ENCODE results near the gene ZNF346. TPM values are rescaled to one million over a fixed set of nuclear protein-coding genes. Genes with fewer than 3 reads are reported as not detected.
A peak's percentile ranks its signal among the peaks of the same experiment; 100 is the strongest.

ZNF346 gene
- polyA plus RNA-seq, 1 donor from 2014 or later = 17.7 TPM

DNA sequence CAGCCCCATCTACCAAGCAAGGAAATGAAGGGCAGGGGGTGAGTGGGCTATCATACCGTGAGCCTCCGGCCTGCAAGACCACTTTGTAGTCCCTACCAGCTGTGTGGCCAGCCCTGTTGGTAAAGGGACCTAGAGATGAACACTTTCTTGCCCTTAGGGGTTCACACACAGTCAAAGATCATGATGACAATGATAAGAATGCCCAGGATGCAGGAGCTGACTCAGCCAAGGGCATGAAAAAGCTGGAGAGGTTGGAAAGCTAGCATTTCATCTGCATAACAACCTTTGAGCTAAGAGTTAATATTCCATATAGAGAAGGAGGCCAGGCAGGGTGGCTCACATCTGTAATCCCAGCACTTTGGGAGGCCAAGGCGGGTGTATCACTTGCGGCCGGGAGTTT, 45.0 kb downstream of the ZNF346 start:
- no peaks in the 10 kb centered on the region for H3K27me3 Mint-ChIP-seq
- H3K36me3 Mint-ChIP-seq = peaks cover 1% of the 10 kb centered on the region

DNA sequence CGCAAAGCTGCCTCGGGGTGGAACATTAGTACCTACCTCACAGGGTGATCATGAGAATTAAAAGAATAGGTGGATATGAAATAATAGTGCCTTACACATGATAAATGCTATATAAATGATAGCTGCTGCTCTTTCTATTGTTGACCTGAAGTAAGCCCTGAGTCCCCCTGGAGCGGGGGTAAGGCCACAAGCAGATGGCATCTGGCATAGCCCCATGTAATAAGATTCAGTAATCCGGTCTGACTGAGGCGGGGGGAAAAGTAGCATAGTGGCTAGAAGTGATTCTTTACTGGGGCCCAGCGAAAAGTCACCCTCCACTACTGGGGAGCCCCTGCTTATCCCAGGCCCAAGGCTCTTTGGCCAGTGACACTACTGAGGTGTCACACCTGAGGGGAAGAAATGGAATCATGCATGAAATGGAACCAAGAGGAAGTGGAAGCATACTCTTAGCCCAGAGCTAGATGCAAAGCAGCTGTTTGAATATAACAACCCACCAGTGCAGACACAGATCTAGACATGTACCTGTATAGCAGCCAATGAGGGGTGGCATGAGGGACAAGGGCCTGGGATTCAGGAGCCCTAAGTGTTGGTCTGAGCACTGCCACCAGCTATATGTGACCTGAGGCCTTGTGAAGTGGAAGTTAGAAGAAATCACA, 48.2 kb downstream of the ZNF346 start:
- peaks cover 19 to 33% (median 20%) of the 10 kb centered on the region in 3 donors for H3K4me1 Mint-ChIP-seq
- H3K27me3 Mint-ChIP-seq = no peaks in the 10 kb centered on the region
- peak overlapping the region; percentile 69 to 92 (median 91) for H3K27ac Mint-ChIP-seq
- H3K9me3 Mint-ChIP-seq = no peaks in the 10 kb centered on the region
- peak overlapping the region; percentile 34 to 78 (median 64) for H3K4me3 Mint-ChIP-seq
- no peaks in the 10 kb centered on the region for H3K36me3 Mint-ChIP-seq

More for the DNA sequence above, 45.0 kb downstream of the ZNF346 start:
- Mint-ChIP-seq H3K9me3 (no peaks in the 10 kb centered on the region), H3K4me1 (peaks cover 21 to 34% (median 23%) of the 10 kb centered on the region in 3 donors), H3K4me3 (no peak overlapping the region), H3K27ac (peak overlapping the region in 1 of 3 donors; percentile 63)

DNA sequence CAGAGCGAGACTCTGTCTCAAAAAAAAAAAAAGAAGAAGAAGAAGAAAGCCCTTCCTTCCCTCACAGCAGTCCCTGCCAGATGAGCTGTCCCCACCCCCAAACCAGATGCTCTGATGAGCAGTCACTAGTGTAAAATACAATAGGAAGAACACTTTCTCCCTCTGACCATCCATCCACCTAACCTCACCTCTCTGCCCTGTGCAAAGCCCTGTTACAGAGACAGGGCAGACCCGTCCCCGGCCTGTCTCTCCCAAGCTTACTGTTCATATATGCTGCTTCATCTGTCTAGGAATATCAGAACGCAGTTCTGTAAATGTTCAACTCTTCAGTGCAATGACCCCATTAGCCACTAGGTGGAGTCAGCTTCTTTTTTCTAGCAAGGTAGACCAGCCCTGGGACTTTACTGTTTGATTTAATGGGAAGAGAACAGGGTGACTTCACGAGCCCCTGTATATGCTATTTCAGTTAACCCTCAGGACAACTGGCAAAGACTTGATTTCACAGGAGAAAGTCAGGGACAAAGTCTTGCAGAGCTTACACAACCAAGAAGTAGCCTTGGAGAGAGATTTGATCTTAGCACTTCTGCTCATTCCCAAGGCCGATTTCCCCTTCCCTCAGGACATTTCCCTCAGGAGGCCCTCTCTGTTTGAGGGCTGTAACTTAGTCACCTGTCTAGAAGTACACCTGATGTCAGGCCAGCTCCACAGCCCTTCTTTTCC, 49.3 kb downstream of the ZNF346 start:
- H3K36me3 Mint-ChIP-seq = no peaks in the 10 kb centered on the region
- no peaks in the 10 kb centered on the region for H3K9me3 Mint-ChIP-seq
- peaks cover 12 to 28% (median 16%) of the 10 kb centered on the region in 3 donors for H3K4me1 Mint-ChIP-seq
- H3K27ac Mint-ChIP-seq = peak overlapping the region; percentile 29 to 92 (median 60)
- H3K27me3 Mint-ChIP-seq = no peaks in the 10 kb centered on the region
- H3K4me3 Mint-ChIP-seq = peak overlapping the region; percentile 44 to 91 (median 70)

DNA sequence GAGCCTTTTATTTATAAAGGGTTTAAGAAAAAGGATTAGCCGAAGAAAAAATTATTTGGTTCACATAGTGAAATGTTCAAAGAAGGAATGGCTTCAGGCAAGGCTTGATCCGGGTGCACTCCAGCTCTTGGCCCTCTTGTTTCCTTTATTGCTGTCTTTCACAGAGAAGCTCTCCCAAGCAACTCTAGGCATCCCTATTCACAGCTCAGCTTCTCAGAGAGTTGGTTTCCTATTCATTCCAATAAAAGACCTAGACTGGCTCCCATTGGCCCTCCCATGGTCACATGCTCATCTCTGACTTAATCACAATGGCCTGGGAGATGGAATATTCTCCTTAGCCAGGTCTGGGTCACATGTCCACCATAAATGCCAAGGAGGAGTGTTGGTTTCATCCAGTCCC, 54.8 kb downstream of the ZNF346 start:
- Mint-ChIP-seq H3K4me1 (no peaks in the 10 kb centered on the region), H3K27me3 (no peaks in the 10 kb centered on the region), H3K4me3 (no peak overlapping the region), H3K27ac (peak overlapping the region in 1 of 3 donors; percentile 10), H3K36me3 (peaks cover 2% of the 10 kb centered on the region), H3K9me3 (no peaks in the 10 kb centered on the region)

DNA sequence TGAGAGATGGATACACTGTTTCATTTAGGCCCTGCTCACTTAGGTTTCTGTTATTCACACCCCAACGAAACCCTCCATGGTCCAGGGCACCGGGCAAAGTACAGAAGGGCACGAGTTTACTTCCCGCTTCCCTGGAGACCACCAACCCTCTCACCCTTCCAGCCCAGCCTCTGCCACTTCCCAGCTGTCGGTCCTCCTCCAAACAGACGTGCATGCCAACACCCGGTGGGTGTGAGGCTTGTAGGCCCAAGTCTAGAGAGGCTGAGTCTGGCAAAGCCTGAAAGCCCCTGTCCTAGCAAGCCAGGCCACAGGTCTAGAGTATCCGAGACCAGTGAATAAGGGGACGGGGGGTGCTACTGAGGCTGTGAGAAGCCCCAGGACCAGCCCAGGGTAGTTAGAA, 57.1 kb downstream of the ZNF346 start:
- Mint-ChIP-seq H3K27me3 (peaks cover 6% of the 10 kb centered on the region), H3K4me1 (no peaks in the 10 kb centered on the region), H3K27ac (no peak overlapping the region), H3K9me3 (no peaks in the 10 kb centered on the region), H3K36me3 (peaks cover 2% of the 10 kb centered on the region), H3K4me3 (no peak overlapping the region)

DNA sequence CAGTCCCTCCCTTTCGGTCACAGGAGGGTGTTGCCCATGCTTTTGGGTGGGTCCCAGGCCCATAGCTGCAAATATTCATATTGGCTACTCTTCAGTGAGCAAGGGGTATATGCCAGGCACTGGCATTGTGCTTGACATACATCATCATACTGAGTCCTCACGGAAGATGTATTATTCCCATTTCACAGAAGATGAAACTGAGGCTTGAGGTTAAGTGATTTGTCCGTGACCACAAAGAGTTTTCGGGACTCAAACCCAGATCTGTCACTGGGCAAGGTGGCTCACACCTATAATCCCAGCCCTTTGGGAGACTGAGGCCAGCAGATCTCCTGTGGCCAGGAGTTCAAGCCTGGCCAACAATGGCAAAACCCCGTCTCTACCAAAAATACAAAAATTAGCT, 57.8 kb downstream of the ZNF346 start:
- H3K4me3 Mint-ChIP-seq = no peak overlapping the region
- H3K36me3 Mint-ChIP-seq = peaks cover 2% of the 10 kb centered on the region
- H3K27me3 Mint-ChIP-seq = peaks cover 6% of the 10 kb centered on the region
- no peaks in the 10 kb centered on the region for H3K9me3 Mint-ChIP-seq
- no peak overlapping the region for H3K27ac Mint-ChIP-seq
- H3K4me1 Mint-ChIP-seq = peaks cover 2 to 4% (median 3%) of the 10 kb centered on the region in 3 donors

DNA sequence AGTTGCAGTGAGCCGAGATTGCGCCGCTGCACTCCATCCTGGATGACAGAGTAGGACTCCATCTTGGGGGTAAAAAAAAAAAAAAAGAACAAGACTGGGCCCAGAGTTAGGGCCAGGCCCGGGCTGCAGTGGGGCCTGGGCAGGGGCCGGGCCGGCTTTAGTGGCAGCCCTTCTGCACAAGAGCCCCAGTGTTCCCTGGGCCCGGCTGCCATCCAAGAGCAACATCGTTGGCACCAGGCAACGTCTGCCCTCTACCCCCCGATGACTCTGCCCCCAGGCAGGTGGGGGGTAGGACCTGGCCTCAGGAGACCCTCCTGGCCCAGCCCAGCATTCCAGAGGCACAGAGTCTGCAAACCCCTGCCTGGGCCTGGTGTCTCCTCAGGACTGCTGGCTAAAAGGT, 59.4 kb downstream of the ZNF346 start:
- Mint-ChIP-seq H3K4me3 (no peak overlapping the region), H3K9me3 (no peaks in the 10 kb centered on the region), H3K4me1 (peaks cover 7 to 16% (median 9%) of the 10 kb centered on the region in 3 donors), H3K27me3 (peaks cover 7% of the 10 kb centered on the region), H3K36me3 (peaks cover 2% of the 10 kb centered on the region), H3K27ac (no peak overlapping the region)

DNA sequence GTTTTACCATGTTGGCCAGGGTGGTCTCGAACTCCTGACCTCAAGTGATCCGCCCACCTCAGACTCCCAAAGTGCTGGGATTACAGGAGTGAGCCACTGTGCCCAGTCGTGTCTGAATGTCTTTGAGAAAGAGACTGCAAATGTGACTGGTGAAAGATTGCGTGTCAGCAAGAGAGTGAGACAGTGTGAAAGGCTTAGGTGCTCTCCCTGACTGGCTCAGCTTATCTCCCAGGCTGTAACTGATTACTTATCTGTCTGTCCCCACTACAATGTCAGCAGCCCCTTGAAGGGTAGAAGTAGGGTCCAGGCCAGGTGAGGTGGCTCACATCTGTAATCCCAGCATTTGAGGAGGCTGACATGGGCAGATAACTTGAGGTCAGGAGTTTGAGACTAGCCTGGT, 60.9 kb downstream of the ZNF346 start:
- peaks cover 11 to 16% (median 13%) of the 10 kb centered on the region in 3 donors for H3K4me1 Mint-ChIP-seq
- H3K27ac Mint-ChIP-seq = no peak overlapping the region
- H3K4me3 Mint-ChIP-seq = no peak overlapping the region
- no peaks in the 10 kb centered on the region for H3K9me3 Mint-ChIP-seq
- H3K27me3 Mint-ChIP-seq = peaks cover 8% of the 10 kb centered on the region
- H3K36me3 Mint-ChIP-seq = no peaks in the 10 kb centered on the region

DNA sequence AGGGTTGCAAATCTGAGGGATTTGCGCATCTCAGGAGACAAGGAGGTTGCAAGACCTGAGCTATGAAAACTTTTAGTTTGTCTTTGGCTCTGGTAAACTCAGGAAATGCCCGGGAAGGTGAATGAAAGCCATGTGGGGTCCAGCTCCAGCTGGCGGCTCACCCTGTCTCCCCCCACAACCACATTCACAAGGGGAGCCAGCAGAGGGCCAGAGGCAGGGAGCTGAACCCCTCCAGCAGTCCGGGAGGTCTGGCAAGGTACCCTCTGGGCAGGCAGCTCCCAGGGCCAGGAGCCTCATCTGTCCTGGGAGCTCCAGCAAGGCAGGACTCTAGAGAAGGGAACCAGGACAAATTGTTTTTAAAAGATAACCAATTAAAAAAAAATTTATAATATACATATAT, 61.7 kb downstream of the ZNF346 start:
- peak overlapping the region in 1 of 3 donors; percentile 47 for H3K27ac Mint-ChIP-seq
- peaks cover 15% of the 10 kb centered on the region for H3K27me3 Mint-ChIP-seq
- H3K4me1 Mint-ChIP-seq = peaks cover 13 to 16% (median 15%) of the 10 kb centered on the region in 3 donors
- no peaks in the 10 kb centered on the region for H3K36me3 Mint-ChIP-seq
- H3K4me3 Mint-ChIP-seq = no peak overlapping the region
- H3K9me3 Mint-ChIP-seq = no peaks in the 10 kb centered on the region

DNA sequence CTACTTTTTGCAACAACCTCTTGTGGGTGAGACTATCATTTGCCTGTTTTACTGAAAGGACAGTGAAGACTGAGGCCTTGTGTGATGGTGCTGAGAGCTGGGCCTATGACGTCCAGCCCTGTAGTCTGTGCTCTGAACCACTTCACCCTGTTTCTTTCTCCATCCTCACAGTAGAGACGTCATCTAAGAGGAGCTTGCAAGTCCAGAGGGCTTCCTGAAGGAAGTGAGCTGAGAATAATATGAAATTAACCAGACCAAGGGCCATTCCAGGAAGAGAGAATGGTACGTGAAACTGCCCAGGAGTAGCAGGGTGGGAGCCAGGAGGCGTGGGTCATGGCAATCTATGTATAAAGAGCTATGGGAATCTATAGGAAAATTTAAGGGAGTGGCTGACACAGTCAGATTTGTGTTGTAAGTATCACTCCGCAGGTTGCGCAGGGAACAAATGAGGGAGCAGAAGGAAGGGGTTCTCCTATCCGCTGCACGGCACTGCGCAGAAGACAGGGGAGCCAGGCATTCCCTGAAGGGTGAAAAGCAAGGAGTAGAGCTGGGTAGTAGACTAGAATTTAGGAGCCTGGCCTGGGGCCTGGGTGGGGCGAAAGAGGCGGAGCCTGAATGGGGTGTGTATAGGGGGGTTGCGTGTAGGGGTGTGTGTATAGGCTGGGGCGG, 63.6 kb downstream of the ZNF346 start:
- Mint-ChIP-seq H3K9me3 (no peaks in the 10 kb centered on the region), H3K27me3 (peaks cover 15% of the 10 kb centered on the region), H3K36me3 (no peaks in the 10 kb centered on the region), H3K4me1 (peaks cover 13 to 16% (median 15%) of the 10 kb centered on the region in 3 donors), H3K4me3 (peak overlapping the region; percentile 36 to 89 (median 64)), H3K27ac (peak overlapping the region; percentile 3 to 64 (median 8))

DNA sequence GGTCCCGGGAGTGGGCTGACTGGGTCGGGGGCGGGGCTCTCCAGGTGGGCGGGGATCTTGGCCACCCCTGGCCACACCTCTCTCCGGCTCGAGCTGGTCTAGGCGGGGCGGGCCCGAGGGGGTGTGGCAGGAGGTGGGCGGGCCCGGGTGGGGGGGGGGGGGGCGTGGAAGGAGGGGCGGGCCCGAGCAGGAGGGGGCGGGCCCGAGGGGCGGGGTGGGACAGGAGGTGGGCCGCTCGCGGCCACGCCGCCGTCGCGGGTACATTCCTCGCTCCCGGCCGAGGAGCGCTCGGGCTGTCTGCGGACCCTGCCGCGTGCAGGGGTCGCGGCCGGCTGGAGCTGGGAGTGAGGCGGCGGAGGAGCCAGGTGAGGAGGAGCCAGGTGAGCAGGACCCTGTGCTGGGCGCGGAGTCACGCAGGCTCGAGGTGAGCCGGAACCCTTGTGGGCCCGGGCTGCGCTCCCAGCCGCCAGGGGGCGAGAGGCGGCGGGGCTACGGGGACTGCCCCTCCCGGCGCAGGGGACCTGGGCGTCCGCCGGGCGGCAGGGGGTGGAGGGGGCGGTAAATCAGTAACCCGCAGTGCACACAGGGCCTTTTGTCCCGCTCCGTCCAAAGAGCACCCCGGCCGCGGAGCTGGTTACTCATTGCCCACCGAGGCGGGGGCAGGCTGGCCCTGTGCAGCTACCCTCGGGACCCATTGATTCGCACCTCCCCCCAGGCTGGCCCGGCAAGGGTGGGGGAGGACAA, 64.3 kb downstream of the ZNF346 start, which contains the start of gene FGFR4:
TSS of gene FGFR4 (plus strand) at position 262 of the 744 bp plus-strand sequence. CDS start 2,688 bp downstream, outside the sequence.
- Mint-ChIP-seq H3K4me1 (peaks cover 13 to 16% (median 15%) of the 10 kb centered on the region in 3 donors), H3K27me3 (peaks cover 15% of the 10 kb centered on the region), H3K27ac (peak within 1 kb of the TSS; percentile 3 to 64 (median 8)), H3K36me3 (no peaks in the 10 kb centered on the region), H3K4me3 (peak within 1 kb of the TSS; percentile 36 to 89 (median 64)), H3K9me3 (no peaks in the 10 kb centered on the region)

DNA sequence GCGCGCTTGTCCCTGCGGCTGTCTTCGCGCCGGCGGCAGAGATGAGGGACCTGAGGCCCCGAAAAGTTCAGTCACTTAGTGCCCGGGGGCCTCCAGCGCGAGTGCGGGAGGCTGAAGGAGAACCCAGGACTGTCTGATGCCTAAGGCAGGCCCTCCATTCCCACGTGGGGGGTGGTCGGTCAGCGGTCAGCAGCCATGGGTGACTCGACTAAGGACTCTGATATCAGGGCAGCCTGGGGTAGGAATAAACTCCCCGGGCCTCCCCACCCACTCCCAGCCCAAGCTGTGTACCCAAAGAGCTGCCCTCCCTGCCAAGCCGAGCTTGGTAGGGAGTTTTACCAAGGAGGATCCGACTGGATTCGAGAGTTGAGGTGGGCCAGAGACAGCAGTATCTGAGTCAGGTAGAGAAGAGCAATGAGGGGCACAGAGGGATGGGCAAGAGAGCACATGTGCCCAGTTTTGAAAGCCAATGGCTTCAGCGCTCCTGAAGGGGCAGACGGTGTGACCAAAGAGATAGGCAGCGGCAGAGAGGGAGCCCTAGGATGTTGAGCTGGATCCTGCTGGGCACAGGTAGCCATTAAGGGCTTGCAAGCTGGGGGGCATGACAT, 65.0 kb downstream of the ZNF346 start:
- Mint-ChIP-seq H3K4me1 (peaks cover 13 to 16% (median 15%) of the 10 kb centered on the region in 3 donors), H3K9me3 (no peaks in the 10 kb centered on the region), H3K27ac (no peak overlapping the region), H3K36me3 (no peaks in the 10 kb centered on the region), H3K27me3 (peaks cover 15% of the 10 kb centered on the region), H3K4me3 (peak overlapping the region in 2 of 4 donors; percentile 34 to 45)

DNA sequence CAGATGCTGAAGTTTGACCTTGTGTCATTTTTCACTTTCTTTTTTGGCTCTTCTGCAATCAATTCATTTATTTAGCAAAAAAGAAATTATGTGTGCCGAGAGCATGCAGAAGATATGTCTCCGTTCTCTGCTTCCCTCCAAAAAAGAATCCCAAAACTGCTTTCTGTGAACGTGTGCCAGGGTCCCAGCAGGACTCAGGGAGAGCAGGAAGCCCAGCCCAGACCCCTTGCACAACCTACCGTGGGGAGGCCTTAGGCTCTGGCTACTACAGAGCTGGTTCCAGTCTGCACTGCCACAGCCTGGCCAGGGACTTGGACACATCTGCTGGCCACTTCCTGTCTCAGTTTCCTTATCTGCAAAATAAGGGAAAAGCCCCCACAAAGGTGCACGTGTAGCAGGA, 66.6 kb downstream of the ZNF346 start:
- Mint-ChIP-seq H3K27ac (no peak overlapping the region), H3K9me3 (no peaks in the 10 kb centered on the region), H3K4me1 (peaks cover 13 to 16% (median 15%) of the 10 kb centered on the region in 3 donors), H3K4me3 (no peak overlapping the region), H3K27me3 (peaks cover 9% of the 10 kb centered on the region), H3K36me3 (no peaks in the 10 kb centered on the region)

All from IgD-negative memory B cell (primary cell).